ENCODE results near the gene ATP11C.
"Not testable (repeated sequence)": the region's sequence is repeated elsewhere in the genome, so short reads cannot be mapped to it uniquely, and the experiment has no call there.

The ATP11C gene

GRCh38 chrX:139869796-139870195 is 63.1 kb downstream of the ATP11C start:
- no peak for TF ChIP-seq CTCF (IDR thresholded peaks at IDR 0.05)
- H3K4me3 ChIP-seq, result no peak overlapping the region
- DNase-seq (ENCODE audit: low spot score), result no peak
- no peak overlapping the region for H3K27ac ChIP-seq

DNA sequence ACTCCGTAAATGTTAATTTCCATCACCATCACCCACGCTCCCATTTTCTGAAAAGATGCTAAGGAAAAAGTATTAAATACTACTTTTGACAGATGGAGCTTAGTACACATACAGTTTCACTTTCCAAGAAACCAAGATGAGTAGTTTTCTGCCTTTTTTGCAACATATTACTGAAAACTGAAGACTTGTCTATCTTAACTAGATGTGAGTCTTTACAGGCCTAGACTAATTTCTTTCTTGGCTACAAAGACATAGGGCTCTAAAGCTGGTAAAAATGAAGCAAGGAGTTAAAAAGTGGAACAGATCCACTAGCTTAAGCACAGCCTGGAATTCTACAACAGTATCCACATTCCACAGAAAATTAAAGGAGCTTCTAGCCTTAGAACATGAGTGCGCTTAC is 68.2 kb downstream of the ATP11C start:
- no peak for DNase-seq (ENCODE audit: low spot score)
- Histone ChIP-seq H3K4me3 (no peak overlapping the region), H3K27ac (no peak overlapping the region)
- no peak for TF ChIP-seq CTCF (IDR thresholded peaks at IDR 0.05)

DNA sequence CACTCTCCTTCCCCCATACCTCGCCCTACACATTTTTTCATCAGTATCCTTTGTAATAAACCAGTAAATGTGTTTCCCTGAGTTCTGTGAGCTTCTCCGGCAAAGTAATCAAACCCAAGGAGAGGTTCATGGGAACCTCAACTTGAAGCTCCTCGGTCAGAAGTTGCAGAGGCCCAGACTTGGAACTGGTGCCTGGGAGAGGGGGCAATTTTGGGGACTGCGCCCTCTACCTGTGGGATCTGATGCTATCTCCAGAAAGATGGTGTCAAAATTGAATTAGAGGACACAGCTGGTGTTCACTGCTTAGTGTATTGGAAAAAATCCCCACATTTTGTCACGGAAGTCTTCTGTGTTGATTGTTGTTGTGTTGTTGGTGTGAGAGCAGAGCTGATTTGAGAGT is 70.6 kb downstream of the ATP11C start:
- Histone ChIP-seq H3K27ac (no peak overlapping the region), H3K4me3 (no peak overlapping the region)
- DNase-seq (ENCODE audit: low spot score), result no peak
- TF ChIP-seq CTCF (IDR thresholded peaks at IDR 0.05), result no peak

GRCh38 chrX:139856826-139857225 is 76.0 kb downstream of the ATP11C start:
- H3K4me3 ChIP-seq; DNase-seq (ENCODE audit: low spot score); H3K27ac ChIP-seq: not testable (repeated sequence)

GRCh38 chrX:139851730-139852129 is 81.1 kb downstream of the ATP11C start:
- no peak for TF ChIP-seq CTCF (IDR thresholded peaks at IDR 0.05)
- Histone ChIP-seq H3K4me3 (no peak overlapping the region), H3K27ac (no peak overlapping the region)
- no peak for DNase-seq (ENCODE audit: low spot score)

GRCh38 chrX:139850968-139851367 is 81.9 kb downstream of the ATP11C start:
- no peak for TF ChIP-seq CTCF (IDR thresholded peaks at IDR 0.05)
- no peak for DNase-seq (ENCODE audit: low spot score)
- no peak overlapping the region for H3K27ac ChIP-seq
- H3K4me3 ChIP-seq, result no peak overlapping the region

- no peak for TF ChIP-seq CTCF (IDR thresholded peaks at IDR 0.05)
- H3K27ac ChIP-seq, result no peak overlapping the region
Observed at GRCh38 chrX:139844884-139845283, 88.0 kb downstream of the ATP11C start.

DNA sequence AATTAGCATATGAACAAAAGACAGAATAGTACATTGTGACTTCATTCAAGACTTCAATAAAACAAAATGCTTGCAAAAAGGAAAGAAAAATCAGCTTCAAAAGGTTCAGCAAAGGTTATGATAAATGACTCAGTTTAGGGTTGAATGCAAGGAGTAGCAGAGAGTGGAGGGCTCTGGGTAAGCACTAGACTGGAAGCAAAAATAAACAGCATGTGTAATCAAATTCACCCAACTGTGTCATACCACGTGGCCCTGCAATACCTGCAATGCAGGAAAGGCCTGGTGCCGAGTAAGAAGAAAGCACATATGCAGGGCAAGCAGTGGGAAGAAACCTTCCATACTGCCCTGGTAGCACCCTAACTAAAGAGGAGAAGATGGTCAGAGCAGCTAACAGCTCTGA is 88.7 kb downstream of the ATP11C start:
- no peak for DNase-seq (ENCODE audit: low spot score)
- no peak overlapping the region for H3K27ac ChIP-seq

More at GRCh38 chrX:139844884-139845283, 88.0 kb downstream of the ATP11C start:
- no peak for DNase-seq (ENCODE audit: low spot score)
- H3K4me3 ChIP-seq, result no peak overlapping the region

More for the DNA sequence above, 88.7 kb downstream of the ATP11C start:
- H3K4me3 ChIP-seq, result no peak overlapping the region
- no peak for TF ChIP-seq CTCF (IDR thresholded peaks at IDR 0.05)

Measured in coronary artery (tissue), 2 donors.